Iris pigment epithelial cell (primary cell): Measurements from ENCODE around the gene OR4C46.
"Not testable (repeated sequence)": the region's sequence is repeated elsewhere in the genome, so short reads cannot be mapped to it uniquely, and the experiment has no call there.

Experiments
- DNase-seq: peaks from one replicate; pipeline ENCODE4 v3.0.0-alpha.2; 2011; ENCODE audit warnings: low read depth

OR4C46 gene

GRCh38 chr11:54603898-54604297 is at the start of gene OR4C46:
Gene OR4C46 (minus strand): TSS chr11:54603998. CDS start chr11:54603998, 0 bp downstream.
- DNase-seq = no peak

- not testable (repeated sequence) for DNase-seq
These were observed 41.8 kb upstream of the OR4C46 start for GRCh38 chr11:54645606-54646005.

GRCh38 chr11:54561439-54561838 is 42.4 kb downstream of the OR4C46 start:
- not testable (repeated sequence) for DNase-seq

GRCh38 chr11:54558919-54559318 is 44.9 kb downstream of the OR4C46 start:
- no peak for DNase-seq

- no peak for DNase-seq
These were observed 45.4 kb downstream of the OR4C46 start for GRCh38 chr11:54558407-54558806.
